AG09319 (cell line): Measurements from ENCODE around the gene NXNL1.
"Not testable (repeated sequence)": the region's sequence is repeated elsewhere in the genome, so short reads cannot be mapped to it uniquely, and the experiment has no call there.

Source experiments
- DNase-seq: peaks from one replicate; pipeline ENCODE4 v3.0.0-alpha.2; 2010; ENCODE audit warnings: low read depth; ENCODE audit errors: extremely low read depth
- TF ChIP-seq, protein P1 (sequence below): IDR thresholded peaks from 2 replicates; pipeline ENCODE4 v1.5.1; 2011; ENCODE audit warnings: low read depth, mild to moderate bottlenecking, inconsistent platforms, low read length, moderate library complexity

Gene NXNL1, protein sequence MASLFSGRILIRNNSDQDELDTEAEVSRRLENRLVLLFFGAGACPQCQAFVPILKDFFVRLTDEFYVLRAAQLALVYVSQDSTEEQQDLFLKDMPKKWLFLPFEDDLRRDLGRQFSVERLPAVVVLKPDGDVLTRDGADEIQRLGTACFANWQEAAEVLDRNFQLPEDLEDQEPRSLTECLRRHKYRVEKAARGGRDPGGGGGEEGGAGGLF

DNA sequence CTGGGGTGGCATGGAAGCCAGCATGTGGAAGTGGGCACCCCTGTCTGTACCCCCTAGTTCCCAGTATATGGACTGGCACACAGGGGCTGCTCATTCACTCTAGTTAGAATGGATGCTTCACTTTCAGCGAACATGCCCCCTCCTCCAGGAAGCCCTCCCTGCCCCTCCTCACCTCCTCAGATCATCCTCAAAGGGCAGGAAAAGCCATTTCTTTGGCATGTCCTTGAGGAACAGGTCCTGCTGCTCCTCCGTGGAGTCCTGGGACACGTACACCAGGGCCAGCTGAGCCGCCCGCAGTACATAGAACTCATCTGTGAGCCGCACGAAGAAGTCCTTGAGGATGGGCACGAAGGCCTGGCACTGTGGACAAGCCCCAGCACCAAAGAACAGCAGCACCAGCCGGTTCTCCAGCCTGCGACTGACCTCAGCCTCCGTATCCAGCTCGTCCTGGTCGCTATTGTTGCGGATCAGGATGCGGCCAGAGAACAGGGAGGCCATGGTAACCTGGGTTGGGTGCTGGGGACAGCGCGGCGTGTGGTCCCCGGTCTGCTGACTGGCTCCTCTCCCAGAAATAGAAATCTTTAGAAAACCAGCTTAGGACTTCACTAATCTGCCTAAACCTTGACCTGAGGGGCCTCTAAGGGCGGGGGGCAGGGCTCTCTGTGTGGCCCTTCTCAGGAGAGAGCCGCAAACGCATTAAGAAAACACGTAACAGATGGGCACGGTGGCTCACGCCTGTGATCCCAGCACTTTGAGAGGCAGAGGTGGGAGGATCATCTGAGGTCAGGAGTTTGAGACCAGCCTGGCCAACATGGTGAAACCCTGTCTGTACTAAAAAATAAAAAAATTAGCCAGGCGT is at the start of gene NXNL1:
TSS of gene NXNL1 (minus strand) at position 555 of the 859 bp plus-strand sequence. CDS start at position 498, 57 bp downstream.
- no peak for DNase-seq
- TF ChIP-seq, protein P1, sequence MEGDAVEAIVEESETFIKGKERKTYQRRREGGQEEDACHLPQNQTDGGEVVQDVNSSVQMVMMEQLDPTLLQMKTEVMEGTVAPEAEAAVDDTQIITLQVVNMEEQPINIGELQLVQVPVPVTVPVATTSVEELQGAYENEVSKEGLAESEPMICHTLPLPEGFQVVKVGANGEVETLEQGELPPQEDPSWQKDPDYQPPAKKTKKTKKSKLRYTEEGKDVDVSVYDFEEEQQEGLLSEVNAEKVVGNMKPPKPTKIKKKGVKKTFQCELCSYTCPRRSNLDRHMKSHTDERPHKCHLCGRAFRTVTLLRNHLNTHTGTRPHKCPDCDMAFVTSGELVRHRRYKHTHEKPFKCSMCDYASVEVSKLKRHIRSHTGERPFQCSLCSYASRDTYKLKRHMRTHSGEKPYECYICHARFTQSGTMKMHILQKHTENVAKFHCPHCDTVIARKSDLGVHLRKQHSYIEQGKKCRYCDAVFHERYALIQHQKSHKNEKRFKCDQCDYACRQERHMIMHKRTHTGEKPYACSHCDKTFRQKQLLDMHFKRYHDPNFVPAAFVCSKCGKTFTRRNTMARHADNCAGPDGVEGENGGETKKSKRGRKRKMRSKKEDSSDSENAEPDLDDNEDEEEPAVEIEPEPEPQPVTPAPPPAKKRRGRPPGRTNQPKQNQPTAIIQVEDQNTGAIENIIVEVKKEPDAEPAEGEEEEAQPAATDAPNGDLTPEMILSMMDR = no peak

DNA sequence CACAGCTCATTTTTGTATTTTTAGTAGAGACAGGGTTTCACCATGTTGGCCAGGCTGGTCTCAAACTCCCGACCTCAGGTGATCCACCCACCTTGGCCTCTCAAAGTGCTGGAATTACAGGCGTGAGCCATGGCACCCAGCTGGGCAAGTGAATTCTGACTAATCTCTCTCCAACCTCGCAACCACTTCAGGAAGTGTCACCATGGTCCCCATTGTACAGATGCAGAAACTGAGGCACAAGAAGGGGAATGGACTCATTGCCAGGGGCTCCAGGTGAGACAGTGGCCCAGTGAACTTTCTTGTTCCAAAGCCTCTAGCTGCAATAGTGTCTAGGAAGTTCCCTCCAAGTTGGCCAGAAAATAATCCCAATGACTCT is 47.8 kb upstream of the NXNL1 start:
- DNase-seq = not testable (repeated sequence)

DNA sequence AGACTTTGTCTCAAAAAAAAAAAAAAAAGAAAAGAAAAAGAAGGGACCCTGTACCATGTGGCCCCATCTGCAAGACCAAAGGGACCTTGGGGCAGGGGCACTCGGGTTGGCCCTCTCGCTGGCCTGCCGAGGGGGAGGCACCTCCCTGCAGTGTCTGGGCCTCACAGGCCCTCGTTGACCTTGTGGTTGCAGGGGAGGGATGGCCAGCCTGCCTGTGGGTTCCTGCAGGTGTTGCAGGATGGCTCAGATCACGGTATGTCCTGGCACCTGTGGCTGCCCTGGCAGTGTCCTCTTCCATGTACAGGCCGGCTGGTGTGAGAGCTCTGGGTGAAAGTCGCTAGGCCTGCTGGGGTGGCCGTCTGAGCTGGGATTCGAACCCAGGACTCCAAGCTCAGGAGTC is 46.0 kb upstream of the NXNL1 start:
- TF ChIP-seq, protein P1 = no peak
- DNase-seq = no peak

DNA sequence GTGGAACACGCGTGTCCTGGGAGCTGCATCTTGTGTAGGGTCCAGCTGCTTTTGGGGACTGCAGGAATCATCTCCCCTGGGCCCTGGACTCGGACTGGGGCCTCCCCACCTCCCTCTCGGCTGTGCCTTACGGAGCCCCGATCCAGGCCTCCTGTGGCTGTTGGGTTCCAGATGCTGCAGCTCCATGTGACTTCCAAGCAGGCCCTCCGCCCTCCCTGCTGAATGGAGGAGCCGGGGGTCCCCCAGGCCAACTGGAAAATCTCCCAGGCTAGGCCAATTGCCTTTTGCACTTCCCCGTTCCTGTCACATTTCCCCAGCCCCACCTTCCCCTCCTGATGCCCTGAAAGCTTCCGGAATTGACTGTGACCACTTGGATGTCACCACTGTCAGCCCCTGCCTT is 44.5 kb upstream of the NXNL1 start:
- TF ChIP-seq, protein P1 = no peak
- no peak for DNase-seq

DNA sequence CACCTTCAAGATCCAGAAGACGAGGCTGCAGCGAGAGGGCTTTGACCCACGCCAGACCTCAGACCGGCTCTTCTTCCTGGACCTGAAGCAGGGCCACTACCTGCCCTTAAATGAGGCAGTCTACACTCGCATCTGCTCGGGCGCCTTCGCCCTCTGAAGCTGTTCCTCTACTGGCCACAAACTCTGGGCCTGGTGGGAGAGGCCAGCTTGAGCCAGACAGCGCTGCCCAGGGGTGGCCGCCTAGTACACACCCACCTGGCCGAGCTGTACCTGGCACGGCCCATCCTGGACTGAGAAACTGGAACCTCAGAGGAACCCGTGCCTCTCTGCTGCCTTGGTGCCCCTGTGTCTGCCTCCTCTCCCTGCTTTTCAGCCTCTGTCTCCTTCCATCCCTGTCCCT is 43.7 kb upstream of the NXNL1 start:
- DNase-seq = no peak
- TF ChIP-seq, protein P1 = no peak

DNA sequence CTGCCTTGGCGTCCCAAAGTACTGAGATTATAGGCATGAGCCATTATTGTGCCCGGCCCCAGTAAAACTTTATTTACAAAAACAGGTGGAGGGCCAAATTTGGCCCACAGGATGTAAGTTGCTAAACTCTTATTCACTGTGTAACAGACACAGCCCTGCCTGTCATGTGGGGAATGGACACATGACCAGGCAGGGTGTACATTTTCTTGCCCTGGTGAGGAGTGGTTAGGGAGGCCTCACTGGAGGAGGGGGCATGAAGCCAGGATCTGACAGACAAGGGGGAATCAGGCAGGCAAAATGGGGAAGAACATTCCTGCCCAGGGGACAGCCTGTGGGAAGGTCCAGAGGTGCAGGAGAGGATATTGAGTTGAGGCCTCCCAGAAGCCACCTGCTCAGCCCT is 43.3 kb upstream of the NXNL1 start:
- TF ChIP-seq, protein P1 = no peak
- no peak for DNase-seq

DNA sequence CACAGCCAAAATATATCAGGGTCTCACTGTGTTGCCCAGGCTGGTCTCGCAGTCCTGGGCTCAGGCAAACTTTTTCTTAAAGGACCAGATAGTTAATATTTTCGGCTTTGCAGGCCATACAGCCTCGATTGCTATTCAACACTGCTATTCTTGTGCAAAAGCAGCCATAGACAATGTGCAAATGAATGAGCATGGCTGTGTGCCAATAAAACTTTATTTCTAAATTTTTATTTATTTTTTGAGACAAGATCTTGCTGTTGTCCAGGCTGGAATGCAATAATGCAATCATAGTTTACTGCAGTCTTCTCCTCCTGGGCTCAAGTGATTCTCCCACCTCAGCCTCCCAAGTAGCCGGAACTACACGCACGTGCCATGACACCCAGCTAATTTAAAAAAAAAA is 42.5 kb upstream of the NXNL1 start:
- TF ChIP-seq, protein P1 = no peak
- no peak for DNase-seq
